Smooth muscle cell (in vitro differentiated cells): ENCODE measurements around the gene GSN. TPM values are rescaled to one million over a fixed set of nuclear protein-coding genes. Genes with fewer than 3 reads are reported as not detected.

Experiments
- DNase-seq: peaks from one replicate; lab custom pipeline; 2025; ENCODE audit not compliant: unreplicated experiment; lab: John Stamatoyannopoulos, UW
- H2AFZ ChIP-seq: fragments of 200-600 bp; sonication (generic); 2 replicates; pipeline ENCODE4 v1.6.0; 2016; ENCODE audit warnings: antibody characterized with exemption, low read depth, mild to moderate bottlenecking
- H3F3A ChIP-seq: fragments of 200-600 bp; sonication (generic); 2 replicates; pipeline ENCODE4 v1.6.0; 2017; ENCODE audit warnings: antibody characterized with exemption, low read depth
- H3K27ac ChIP-seq: fragments of 200-600 bp; sonication (generic); 2 replicates; pipeline ENCODE4 v1.5.1; 2016; ENCODE audit warnings: low read depth, mild to moderate bottlenecking
- H3K27me3 ChIP-seq: fragments of 200-600 bp; sonication (generic); 2 replicates; pipeline ENCODE4 v1.6.1; 2016; ENCODE audit warnings: low read depth, mild to moderate bottlenecking
- H3K36me3 ChIP-seq: fragments of 200-600 bp; sonication (generic); 2 replicates; pipeline ENCODE4 v1.5.1; 2016; ENCODE audit warnings: low read depth
- H3K4me1 ChIP-seq: fragments of 200-600 bp; sonication (generic); 2 replicates; pipeline ENCODE4 v1.5.1; 2016; ENCODE audit warnings: low read depth
- H3K4me2 ChIP-seq: fragments of 200-600 bp; sonication (generic); 2 replicates; pipeline ENCODE4 v1.6.0; 2016; ENCODE audit warnings: mild to moderate bottlenecking
- H3K4me3 ChIP-seq: fragments of 200-600 bp; sonication (generic); 2 replicates; pipeline ENCODE4 v1.5.1; 2016; ENCODE audit warnings: mild to moderate bottlenecking
- H3K79me2 ChIP-seq: fragments of 200-600 bp; sonication (generic); 2 replicates; pipeline ENCODE4 v1.6.0; 2016; ENCODE audit warnings: low read depth, mild to moderate bottlenecking
- H3K9ac ChIP-seq: fragments of 200-600 bp; sonication (generic); 2 replicates; pipeline ENCODE4 v1.6.0; 2016; ENCODE audit warnings: low read depth
- H3K9me3 ChIP-seq: fragments of 200-600 bp; sonication (generic); replicated peaks from 2 replicates; pipeline ENCODE4 v1.5.1; 2016; ENCODE audit warnings: low read depth
- H4K20me1 ChIP-seq: fragments of 200-600 bp; sonication (generic); 2 replicates; pipeline ENCODE4 v1.6.0; 2016; ENCODE audit warnings: low read depth
- CTCF ChIP-seq: fragments of 200-600 bp; sonication (generic); IDR thresholded peaks from 2 replicates; pipeline ENCODE4 v1.5.1; 2017; ENCODE audit warnings: borderline replicate concordance, mild to moderate bottlenecking, antibody characterized with exemption; ENCODE audit not compliant: insufficient read depth, poor library complexity, severe bottlenecking
- WGBS: methylation state at CpG from one replicate; pipeline ENCODE4 v1.1.7; 2016; ENCODE audit warnings: low lambda C conversion rate; 5-methylcytosine and 5-hydroxymethylcytosine counted together
- polyA plus RNA-seq: library from polyadenylated mRNA; unstranded; fragments of >200 nt; fragmentation: Nextera tagmentation; extraction: Ambion mirVana; gene quantifications from 2 replicates; pipeline ENCODE4 v1.2.1, GENCODE V29; 2016
- total RNA-seq: library from RNA; depleted of rRNA; stranded (reverse); fragments of >200 nt; gene quantifications from 2 replicates; pipeline ENCODE4 v1.2.3, GENCODE V29; 2014

Gene GSN
- total and polyA plus RNA-seq, 2 experiments from 2014 or later, result 337 to 685 TPM

- H3K27ac ChIP-seq, result peak overlapping the region; percentile 32
Measured at GRCh38 chr9:121233906-121234831, 33.8 kb upstream of the GSN start.

GRCh38 chr9:121234832-121235161 lies 33.2 kb upstream of the GSN start:
- H3K36me3 ChIP-seq, result no peaks in the 10 kb centered on the region
- no peak overlapping the region for H2AFZ ChIP-seq
- peak overlapping the region; percentile 32 for H3K27ac ChIP-seq
- H3K4me2 ChIP-seq, result no peak overlapping the region
- no peak for DNase-seq
- H3K4me1 ChIP-seq, result no peaks in the 10 kb centered on the region
- H3K79me2 ChIP-seq, result no peaks in the 10 kb centered on the region
- H3K9ac ChIP-seq, result no peak overlapping the region
- H3K27me3 ChIP-seq, result no peaks in the 10 kb centered on the region
- no peaks in the 10 kb centered on the region for H4K20me1 ChIP-seq
- no peaks in the 10 kb centered on the region for H3K9me3 ChIP-seq
- TF ChIP-seq CTCF, result no peak
- H3F3A ChIP-seq, result no peaks in the 10 kb centered on the region
- WGBS, result 95% methylated on average over 6 of the region's 6 CpGs
- no peak overlapping the region for H3K4me3 ChIP-seq

More at GRCh38 chr9:121233906-121234831, 33.8 kb upstream of the GSN start:
- WGBS, result 70% methylated on average over 11 of the region's 11 CpGs
- H3K4me3 ChIP-seq, result no peak overlapping the region
- H3K9ac ChIP-seq, result no peak overlapping the region
- TF ChIP-seq CTCF, result no peak
- no peak for DNase-seq
- no peaks in the 10 kb centered on the region for H3K36me3 ChIP-seq
- no peaks in the 10 kb centered on the region for H3K9me3 ChIP-seq
- H2AFZ ChIP-seq, result peak overlapping the region; percentile 27
- no peak overlapping the region for H3K4me2 ChIP-seq
- H3K4me1 ChIP-seq, result no peaks in the 10 kb centered on the region
- no peaks in the 10 kb centered on the region for H3K27me3 ChIP-seq
- no peaks in the 10 kb centered on the region for H3F3A ChIP-seq
- H3K79me2 ChIP-seq, result no peaks in the 10 kb centered on the region
- H4K20me1 ChIP-seq, result no peaks in the 10 kb centered on the region

GRCh38 chr9:121235512-121235911 lies 32.5 kb upstream of the GSN start:
- Histone ChIP-seq H3K4me3 (no peak overlapping the region), H4K20me1 (no peaks in the 10 kb centered on the region), H3K27me3 (no peaks in the 10 kb centered on the region), H3F3A (no peaks in the 10 kb centered on the region), H2AFZ (no peak overlapping the region), H3K9ac (no peak overlapping the region), H3K4me1 (no peaks in the 10 kb centered on the region), H3K79me2 (no peaks in the 10 kb centered on the region), H3K4me2 (no peak overlapping the region), H3K9me3 (no peaks in the 10 kb centered on the region), H3K27ac (no peak overlapping the region), H3K36me3 (no peaks in the 10 kb centered on the region)
- over 99% methylated on average over 5 of the region's 5 CpGs for WGBS
- no peak for TF ChIP-seq CTCF
- DNase-seq, result no peak

- no peaks in the 10 kb centered on the region for H3F3A ChIP-seq
- WGBS, result 94% methylated on average over 3 of the region's 3 CpGs
- H3K27ac ChIP-seq, result no peak overlapping the region
- no peak for TF ChIP-seq CTCF
- H2AFZ ChIP-seq, result no peak overlapping the region
- no peaks in the 10 kb centered on the region for H3K36me3 ChIP-seq
- no peak overlapping the region for H3K4me2 ChIP-seq
- no peak overlapping the region for H3K9ac ChIP-seq
- no peaks in the 10 kb centered on the region for H3K27me3 ChIP-seq
- no peaks in the 10 kb centered on the region for H3K4me1 ChIP-seq
- no peak overlapping the region for H3K4me3 ChIP-seq
- no peaks in the 10 kb centered on the region for H3K79me2 ChIP-seq
- no peaks in the 10 kb centered on the region for H4K20me1 ChIP-seq
- no peaks in the 10 kb centered on the region for H3K9me3 ChIP-seq
- DNase-seq, result no peak
Measured at GRCh38 chr9:121237916-121238315, 30.0 kb upstream of the GSN start.
